ELR (cell line): ENCODE measurements around the gene GPC6.
A peak's percentile ranks its signal among the peaks of the same experiment; 100 is the strongest.

Source experiments
- DNase-seq: peaks from one replicate; pipeline ENCODE4 v3.0.0-alpha.2; 2015; ENCODE audit warnings: low read depth

The GPC6 gene

DNA sequence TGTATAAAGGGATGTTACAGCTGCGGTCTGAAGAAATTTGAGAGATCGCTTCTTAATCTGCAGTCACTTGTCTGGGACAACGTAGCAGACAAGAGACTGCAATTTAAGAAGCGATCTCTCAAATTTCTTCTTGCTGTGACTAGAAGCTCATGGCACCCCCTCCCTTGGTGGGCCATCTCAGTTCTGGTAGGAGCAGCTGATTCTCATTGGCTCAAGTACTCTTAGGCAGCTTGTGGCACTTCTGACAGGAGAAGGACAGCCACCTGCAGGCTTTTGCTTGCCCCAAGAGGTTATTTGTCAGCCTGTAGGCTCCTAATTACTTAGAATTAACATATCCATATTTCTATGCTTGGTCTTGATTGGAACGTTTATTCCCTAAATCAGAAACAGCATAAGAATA is 749.9 kb downstream of the GPC6 start:
- DNase-seq: no peak

DNA sequence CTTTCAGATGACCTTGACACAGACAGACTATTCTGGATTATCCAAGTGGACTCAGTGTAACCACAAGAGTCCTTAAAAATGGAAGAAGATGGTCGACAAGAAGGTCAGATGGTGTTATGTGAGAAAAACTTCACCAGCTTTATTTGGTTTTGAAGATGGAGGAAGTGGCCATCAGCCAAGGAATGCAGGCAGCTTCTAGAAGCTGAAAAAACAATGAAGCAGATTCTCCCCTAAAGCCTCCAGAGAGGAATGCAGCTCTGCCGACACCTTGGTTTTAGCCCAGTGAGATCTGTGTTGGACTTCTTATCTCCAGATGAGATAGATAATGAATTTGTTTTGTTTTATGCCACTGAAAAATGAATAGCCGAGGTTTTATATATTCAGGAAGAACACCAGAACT is 751.4 kb downstream of the GPC6 start:
- no peak for DNase-seq

DNA sequence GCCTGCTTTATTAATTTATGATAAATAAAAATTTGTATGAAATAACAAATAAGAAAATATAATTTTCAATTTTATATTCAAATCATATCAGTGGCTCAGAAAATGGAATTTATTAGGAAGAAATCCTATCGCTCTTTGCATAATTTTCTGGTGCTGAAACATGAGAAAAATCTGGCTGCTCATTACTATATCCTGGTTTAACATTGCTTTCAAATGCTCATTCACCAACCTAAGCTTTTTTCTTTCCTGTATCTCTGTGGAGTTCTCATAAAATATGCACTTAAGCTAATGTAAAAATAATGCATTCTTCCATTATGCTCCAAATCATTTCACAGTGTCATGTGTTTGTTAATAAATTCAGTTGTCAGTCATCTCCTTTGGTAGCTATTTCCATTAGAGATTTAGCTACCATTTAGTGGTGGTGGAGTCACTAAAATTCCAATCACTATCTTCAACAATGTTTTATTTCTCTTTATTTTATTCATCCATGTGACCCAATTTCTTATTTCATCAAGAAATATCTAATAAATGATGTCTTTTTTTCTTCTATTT is 754.9 kb downstream of the GPC6 start:
- no peak for DNase-seq

DNA sequence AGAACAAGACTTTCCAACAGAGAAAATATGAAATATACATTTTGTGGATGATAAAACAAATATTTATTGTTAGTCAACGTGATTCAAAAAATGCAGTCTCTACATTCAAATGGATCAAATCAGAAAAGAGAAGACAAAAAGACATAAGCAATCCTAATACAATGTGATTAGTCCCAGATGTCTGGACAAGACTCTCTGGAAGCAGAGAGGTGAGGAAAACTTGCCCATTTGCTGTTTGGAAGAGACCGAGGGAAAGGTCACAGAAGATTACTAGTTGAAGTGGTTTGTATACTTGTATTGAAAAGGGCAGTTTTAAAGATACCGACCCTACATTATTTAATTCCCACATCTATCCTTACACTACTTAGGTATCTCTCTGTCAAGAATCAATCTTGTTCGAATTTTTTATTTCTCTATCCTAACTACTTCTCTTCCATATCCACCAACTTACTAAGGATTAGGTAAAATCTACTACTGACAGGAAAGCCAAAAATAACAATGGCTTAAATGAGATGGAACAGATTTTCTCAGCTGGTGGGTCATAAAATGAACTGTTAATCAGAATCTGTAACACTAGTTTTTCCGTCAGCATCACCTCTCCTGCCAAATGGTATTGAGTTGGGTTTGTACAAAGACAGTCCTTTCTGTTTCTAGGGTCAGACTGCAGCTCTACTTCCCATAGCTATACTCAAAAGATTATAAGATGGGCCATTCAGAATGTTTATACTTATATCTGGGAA is 755.7 kb downstream of the GPC6 start:
- DNase-seq: no peak

DNA sequence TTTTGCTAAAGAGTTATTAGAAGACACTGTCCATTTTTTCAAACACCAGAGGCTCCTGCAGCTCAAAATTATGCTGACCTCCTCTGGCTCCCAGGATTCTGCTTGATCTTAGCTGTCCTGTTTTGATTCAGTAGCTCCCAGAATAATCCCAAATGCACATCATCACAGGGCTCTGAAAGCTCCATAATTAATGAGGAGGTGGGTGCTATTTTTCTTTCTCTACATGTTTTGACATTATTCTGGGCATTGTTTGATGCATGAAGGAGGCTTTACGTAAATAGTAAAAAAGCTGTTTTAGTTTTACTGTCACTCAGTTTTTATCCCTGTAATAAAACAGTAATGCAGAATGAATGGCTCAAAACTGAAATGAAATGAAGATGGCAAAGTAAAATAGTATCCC is 757.4 kb downstream of the GPC6 start:
- no peak for DNase-seq

DNA sequence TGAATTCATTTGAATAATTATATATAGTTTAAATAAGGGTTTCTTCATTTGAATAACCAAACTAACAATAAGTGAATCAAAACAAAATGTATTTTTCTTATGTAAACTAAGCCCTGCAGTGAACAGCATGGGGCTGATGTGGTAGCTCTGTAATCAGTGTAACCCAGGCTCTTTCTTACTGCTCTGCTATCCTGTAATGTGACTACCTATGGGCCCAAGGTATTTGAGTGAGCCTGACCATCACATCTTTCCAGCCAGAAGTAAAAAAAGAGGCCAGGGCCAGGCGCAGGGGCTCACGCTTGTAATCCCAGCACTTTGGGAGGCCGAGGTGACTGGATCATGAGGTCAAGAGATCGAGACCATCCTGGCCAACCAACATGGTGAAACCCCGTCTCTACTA is 758.3 kb downstream of the GPC6 start:
- no peak for DNase-seq

DNA sequence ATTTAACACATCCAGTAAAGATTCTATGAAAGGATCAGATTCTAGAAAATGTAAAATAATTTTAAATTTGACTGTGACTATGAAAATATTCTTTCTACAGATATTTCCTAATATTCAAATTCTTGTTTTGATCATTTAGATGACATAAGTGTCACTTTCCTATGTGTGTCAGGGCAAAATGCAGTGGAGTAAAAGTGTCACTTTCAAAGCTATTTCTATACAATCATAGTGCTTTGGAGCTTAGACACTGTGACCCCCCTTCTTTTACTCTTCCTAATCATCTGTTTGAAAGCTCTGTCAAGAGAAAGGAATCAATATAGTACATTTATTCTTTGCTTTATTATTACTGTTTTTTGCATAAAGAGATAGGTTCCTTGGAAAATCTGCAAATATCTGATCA is 760.9 kb downstream of the GPC6 start:
- no peak for DNase-seq

DNA sequence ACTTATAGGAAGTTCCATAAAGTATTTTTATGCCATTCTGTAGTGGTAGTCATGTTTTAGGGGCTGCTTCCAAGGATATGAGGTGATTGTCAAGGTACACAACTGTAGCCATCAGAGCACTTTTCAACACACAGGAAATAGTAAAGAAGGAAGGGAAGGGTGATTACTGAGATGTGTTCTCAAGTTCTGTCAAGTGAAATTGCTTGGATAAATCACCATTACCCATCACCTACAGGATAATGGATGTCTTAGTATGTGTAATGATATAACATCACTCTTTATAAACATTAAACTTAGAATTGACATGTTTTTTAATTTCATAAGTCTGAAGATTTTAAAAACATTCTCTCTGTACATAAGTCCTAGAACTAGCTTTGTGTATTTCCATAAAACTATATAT is 765.0 kb downstream of the GPC6 start:
- DNase-seq: no peak

DNA sequence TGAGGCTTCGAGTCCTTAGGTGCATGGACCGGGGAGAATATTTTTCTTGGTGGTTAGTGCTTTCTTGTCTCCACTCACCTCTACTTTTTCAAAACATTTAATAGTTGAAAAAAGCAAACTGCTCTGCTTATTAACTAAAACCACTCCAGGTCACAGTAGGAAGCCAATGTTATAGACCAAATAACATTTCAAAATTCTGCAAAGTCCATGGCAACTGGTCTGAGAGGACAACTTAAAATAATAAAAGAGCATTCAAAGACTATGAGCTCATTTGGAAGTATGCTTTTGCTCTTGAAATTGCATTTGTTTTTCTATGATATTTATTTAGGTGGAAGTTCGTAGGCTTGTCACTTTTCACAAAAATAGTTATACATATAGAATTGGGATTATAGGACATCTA is 769.9 kb downstream of the GPC6 start:
- DNase-seq: no peak

DNA sequence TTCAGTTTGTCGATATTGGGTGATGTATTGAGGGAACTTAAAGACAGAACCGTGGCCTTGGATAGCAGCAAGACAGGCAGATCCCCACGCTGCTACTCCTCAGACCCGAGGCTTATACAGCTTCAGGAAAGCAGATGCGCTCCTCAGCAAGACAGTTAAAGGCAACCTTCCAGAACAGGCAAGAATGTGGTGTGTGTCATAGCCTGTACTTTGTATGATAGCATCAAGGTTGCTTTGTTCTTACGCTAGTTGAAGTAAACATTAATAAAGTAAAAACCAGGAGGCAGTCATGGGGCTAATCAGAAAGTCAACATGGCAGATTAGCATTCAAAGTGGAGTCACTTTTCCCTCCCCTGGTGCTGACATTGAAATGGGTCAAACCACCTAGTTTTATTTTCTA is 779.7 kb downstream of the GPC6 start:
- DNase-seq: no peak

DNA sequence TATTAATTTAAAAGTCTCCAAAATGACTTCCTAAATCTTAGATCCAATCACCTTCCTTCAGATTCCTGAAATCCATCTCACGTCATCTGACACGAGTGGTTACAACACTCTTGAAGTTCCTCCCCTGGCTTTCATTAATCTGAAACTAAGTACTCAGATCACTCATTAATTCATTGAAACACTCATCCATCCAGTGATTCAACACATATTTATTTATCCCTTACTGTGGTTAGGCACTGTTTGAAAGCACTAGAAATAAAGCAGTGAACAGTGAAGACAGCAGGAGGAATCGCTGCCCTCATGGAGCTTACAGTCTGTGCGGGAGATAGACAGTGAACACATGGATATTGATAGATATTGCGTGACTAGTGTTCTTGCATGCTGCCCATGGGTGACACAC is 780.5 kb downstream of the GPC6 start:
- no peak for DNase-seq

DNA sequence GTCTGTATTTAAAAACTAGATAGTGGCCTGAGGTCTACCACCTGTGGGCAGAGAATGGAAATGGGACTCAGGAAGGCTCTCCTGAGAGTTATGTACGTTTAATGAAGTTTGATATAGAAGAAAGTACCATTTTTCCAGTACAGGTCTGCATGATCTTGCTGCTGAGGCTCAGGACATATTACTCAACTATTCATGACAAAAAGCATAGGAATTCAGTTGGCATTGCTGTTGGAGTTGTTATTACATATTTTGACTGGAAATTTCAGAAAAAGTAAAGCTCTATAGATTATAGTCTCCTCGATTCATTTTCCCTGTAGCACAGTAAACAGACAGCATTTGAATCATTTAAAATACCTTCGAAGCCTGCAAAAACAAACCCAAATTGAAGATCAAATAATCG is 783.1 kb downstream of the GPC6 start:
- DNase-seq: peak; percentile 6

DNA sequence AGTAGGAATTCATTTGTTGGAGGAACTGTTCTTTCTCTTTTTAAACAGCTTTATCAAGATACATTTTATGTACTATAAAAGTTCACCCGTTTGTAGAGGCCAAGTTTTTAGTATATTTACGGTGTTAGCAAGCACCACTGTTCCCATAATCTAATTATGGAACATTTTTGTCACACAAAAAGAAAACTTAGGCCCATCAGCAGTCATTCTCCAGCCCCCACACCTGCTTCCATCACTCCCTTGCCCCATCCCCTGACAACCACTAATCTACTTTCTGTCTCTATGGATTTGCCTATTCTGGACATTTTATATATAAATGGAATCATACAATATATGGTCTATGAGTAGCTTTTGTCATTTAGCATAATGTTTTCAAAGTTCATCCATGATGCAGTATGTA is 787.9 kb downstream of the GPC6 start:
- no peak for DNase-seq

DNA sequence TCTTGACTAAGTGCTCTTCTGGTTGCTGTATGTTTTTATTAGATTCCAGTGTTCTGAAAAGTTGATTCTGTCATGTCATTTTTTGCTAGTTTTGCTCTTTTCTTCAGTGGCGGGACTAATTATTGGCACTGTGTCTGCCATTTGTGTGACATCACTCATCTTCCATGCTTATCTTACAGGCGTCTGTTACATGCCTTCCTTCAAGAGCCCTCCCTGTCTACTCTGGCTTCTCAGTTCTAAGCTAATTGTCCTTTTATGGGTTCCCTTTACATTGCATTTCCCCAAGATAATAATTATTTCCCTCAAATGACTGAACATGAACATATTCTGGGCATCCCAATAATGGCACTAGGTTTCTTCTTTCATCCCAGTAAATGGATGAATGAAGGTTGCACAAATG is 793.8 kb downstream of the GPC6 start:
- DNase-seq: no peak

DNA sequence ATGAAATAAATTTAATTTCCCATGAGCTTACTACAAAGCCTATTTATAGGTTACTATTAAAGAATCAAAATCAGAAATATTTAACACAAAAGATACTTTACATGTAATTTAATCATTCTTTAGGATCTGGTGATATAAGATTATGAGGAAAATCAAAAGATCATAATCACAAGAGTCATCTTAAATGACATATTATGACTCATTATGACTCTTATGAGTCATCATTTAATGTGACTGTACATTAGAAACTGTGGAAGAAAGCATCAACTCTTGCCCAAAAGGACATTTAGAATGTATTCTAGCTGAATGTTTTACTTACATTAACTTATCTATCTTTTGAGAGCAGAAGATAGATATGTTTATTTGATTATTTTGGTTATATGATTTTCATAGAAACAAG is 794.2 kb downstream of the GPC6 start:
- peak; percentile 68 for DNase-seq

DNA sequence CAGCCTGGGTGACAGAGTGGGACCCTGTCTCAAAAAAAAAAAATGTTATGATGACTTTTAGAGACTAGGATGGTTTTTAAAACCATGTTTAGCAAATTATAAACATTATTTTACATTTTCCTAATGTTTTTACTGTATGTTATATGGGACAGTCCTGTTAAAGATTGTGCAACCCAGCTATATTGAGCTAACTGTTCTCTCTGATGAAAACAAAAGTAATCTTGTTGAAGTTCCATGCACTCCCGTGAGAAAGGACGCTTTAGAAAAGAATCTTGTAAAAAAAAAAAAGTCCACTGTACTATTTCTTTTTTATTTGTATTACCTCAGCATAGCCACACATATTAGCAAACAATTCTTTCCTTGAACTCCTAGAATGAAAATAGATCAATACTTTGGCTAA is 801.6 kb downstream of the GPC6 start:
- DNase-seq: no peak

DNA sequence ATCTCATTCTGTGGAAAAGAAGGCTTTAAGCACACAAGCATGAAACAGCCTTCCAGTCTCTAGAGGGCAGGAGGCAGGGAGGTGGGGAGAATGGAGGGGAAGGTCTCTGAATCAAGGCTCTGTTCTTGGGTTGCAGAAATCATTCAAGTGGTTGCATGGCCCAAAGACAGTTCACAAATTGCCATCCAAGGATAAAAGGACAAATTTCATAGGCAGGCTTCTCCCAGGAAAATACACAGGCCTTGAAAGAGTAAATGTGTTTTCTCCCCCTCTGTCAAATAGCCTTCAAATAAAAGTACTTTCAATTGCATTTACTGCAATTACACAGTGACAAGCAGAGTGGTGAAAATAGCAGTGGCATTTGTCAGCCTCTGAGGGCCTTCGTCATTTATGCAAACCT is 802.0 kb downstream of the GPC6 start:
- DNase-seq: no peak

DNA sequence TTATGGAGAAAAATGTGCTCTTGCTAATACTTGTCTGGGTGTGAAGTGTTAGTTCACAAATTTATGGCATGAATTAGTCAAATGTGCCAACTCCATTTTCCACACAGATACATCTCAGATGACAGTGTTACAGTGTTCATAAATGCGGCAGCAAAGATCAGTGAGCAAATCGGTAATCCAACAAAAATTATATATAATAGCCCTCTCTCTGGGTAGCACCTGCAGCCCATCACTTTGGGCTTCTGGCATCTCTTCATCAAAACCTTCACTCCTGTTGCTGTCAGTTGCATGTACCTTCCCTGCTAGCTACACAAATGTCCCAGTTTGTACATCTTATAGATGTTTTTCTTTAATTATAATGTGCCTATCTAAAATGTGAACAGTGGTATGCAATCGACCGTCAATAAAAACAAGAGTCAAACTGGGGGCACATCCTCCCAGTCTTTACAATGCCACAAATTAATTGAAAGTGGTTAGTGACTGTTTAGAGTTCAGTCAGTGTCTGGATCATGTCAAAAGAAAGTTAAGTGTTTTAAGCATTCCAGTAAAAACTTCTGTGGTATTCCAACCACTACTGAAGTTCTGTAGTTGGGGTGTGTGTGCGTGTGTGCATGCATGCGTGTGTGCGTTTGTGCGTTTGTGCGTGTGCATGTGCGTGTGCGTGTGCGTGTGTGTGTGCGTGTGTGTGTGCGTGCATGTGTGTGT is 804.0 kb downstream of the GPC6 start:
- no peak for DNase-seq

DNA sequence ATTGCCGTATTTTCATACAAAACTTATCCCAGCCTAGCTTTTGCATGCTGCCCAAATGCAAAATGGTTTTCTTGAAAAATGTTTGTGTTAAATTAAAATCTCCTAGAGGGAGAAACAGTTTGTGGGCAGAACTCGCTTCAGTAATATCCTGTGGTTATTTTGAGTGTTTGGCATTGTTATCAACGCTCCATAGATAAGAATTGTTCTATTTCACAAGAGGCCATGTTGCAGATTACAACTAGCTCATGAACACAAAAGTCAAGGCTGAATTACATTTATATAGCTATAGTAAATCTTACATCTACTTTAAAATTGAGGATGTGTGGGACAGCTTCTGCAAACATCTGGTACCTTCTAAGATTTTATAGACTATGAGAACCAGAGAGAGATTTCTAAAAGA is 805.0 kb downstream of the GPC6 start:
- no peak for DNase-seq

DNA sequence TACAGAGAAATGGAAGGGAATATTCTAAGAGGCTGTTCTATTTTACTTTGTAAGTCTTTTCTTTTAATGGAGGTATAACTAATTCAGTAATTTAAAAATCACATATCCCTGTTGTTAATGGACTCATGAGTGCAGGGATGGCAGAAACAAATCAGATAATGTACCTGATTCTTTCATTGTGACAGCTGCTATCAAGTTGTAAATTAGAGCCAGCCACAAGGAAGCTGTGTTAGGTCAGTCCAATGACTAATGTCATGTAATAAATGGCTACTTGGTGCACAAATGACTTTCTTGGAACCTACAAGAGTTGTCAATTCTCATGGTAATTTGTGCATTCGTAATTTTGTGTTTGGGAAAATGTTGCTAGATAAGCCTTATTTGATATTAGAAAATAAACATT is 806.5 kb downstream of the GPC6 start:
- DNase-seq: no peak

DNA sequence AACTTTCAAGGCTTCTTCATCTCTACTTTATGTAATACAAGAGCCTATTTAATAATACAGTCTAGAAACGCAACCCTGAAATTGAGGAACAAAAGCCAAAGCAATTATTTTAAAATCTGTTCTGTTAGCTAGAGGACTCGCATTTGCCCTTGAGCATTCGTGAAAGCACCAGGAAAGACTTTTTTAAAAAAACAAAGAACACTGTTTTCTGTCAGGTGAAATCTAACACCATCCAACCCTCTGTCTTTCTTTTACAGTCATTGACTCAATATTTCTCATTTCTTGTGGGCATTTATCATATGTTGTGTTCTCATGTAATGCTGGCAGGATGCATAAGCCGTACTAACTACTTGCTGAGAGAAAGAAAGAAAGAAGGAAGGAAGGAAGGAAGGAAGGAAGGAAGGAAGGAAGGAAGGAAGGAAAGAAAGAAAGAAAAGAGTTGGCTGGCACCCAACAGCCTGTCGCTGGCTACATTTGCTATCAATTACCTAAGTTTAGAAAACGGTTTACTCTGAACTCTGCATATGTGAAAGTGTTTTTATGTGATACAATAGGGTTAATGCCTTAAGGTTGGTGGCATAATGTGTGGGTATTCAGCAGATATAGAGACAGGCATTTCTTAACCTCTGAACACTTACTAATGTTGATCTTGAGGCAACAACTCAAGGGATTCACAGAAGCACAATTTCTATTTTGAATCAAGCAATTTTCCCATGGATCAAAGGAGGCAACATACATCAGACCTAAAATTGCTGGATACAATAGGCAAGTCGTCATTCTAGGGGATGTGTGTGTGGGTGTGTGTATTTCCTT is 807.4 kb downstream of the GPC6 start:
- DNase-seq: no peak

DNA sequence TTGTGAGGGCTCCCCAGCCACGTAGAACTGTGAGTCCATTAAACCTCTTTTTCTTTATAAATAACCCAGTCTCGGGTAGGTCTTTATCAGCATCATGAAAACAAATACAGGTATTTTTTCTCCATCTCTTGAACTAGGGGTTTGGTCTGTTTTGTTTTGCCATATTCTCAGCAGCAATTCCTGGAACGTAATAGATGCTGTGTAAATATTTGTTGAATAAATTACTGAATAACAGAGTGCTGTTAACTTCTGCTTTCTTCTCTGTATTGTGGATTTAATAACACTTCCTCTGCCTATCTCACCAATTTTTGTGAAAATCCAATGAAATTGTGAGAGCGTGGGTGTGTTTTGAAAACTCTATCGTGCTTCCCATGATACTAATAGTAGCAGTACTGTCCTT is 823.4 kb downstream of the GPC6 start:
- no peak for DNase-seq

DNA sequence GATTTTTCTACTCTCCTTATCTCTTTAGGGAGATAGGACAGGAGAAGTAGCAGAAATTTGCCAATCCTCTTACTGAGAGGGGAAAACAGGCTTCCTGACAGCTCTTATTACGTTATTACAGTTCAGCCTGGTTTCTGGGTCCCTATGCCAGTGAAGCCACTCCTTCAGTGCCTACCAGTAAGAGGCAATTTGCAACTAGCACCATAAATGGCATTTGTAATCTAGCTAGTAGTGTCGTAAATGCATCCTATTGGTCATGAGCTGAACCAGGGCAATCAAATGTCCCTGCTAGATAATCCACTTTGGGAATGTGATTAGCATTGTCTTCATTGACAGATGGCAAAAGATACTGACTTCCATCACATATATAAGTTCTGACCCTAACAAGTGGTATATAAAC is 824.1 kb downstream of the GPC6 start:
- no peak for DNase-seq
